ENCODE data around the gene ANAPC2.

The ANAPC2 gene

DNA sequence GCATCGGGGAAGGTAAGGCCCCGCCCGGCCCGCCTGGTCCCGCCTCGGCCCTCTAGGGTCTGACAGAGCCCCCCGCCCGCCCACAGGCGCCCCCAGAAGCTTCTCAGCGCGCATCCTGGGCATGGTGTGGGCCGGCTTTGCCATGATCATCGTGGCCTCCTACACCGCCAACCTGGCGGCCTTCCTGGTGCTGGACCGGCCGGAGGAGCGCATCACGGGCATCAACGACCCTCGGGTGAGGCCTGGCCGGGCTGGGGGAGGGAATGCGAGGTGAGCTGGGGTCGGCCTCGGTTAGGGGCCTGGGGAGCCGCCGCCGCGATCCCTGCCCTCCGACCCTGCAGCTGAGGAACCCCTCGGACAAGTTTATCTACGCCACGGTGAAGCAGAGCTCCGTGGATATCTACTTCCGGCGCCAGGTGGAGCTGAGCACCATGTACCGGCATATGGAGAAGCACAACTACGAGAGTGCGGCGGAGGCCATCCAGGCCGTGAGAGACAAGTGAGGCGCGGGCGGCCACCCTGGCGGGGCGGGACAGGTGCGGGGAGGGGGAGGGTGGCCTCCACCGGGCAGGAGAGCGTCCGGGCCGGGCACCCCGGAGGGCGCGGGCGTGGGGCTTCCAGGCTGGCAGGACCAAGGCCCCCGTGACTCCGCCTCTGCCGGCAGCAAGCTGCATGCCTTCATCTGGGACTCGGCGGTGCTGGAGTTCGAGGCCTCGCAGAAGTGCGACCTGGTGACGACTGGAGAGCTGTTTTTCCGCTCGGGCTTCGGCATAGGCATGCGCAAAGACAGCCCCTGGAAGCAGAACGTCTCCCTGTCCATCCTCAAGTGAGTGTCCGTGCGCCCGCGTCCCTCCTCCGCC, 25.6 kb downstream of the ANAPC2 start:
- H3K4me1 ChIP-seq (ENCODE audit: low read length), result peaks cover 17% of the 10 kb centered on the region
- H3K9me3 ChIP-seq (replicated peaks; ENCODE audit: insufficient read depth, low read length), result no peaks in the 10 kb centered on the region
- no peaks in the 10 kb centered on the region for H3K36me3 ChIP-seq (replicated peaks; ENCODE audit: insufficient read depth, low read length)
- H3K79me2 ChIP-seq (ENCODE audit: low read length), result no peaks in the 10 kb centered on the region
- H3K27me3 ChIP-seq (replicated peaks; ENCODE audit: insufficient read depth, low read length), result peaks cover 79% of the 10 kb centered on the region
- H3K9ac ChIP-seq (ENCODE audit: low read length), result no peak overlapping the region
- TF ChIP-seq EZH2 (optimal IDR thresholded peaks at IDR 0.05; ENCODE audit: low read depth, low read length) (no peak), EZH2phosphoT487 (IDR thresholded peaks at IDR 0.05; ENCODE audit: low read length) (no peak)
- TF ChIP-seq, protein P1, sequence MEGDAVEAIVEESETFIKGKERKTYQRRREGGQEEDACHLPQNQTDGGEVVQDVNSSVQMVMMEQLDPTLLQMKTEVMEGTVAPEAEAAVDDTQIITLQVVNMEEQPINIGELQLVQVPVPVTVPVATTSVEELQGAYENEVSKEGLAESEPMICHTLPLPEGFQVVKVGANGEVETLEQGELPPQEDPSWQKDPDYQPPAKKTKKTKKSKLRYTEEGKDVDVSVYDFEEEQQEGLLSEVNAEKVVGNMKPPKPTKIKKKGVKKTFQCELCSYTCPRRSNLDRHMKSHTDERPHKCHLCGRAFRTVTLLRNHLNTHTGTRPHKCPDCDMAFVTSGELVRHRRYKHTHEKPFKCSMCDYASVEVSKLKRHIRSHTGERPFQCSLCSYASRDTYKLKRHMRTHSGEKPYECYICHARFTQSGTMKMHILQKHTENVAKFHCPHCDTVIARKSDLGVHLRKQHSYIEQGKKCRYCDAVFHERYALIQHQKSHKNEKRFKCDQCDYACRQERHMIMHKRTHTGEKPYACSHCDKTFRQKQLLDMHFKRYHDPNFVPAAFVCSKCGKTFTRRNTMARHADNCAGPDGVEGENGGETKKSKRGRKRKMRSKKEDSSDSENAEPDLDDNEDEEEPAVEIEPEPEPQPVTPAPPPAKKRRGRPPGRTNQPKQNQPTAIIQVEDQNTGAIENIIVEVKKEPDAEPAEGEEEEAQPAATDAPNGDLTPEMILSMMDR (IDR thresholded peaks at IDR 0.05; ENCODE audit: low read length), result no peak
- DNase-seq, result no peak
- no peaks in the 10 kb centered on the region for H3K9me2 ChIP-seq (replicated peaks; ENCODE audit: insufficient read depth, low read length)
- H3K27ac ChIP-seq (ENCODE audit: low read length), result no peak overlapping the region
- H3K4me3 ChIP-seq (ENCODE audit: low read length), result no peak overlapping the region
- no peak overlapping the region for H3K4me2 ChIP-seq (ENCODE audit: low read depth, low read length)
- no peaks in the 10 kb centered on the region for H3F3A ChIP-seq (ENCODE audit: insufficient read depth, low read length)
- H4K20me1 ChIP-seq (ENCODE audit: insufficient read depth, low read length), result no peaks in the 10 kb centered on the region
- H2AFZ ChIP-seq (ENCODE audit: low read length), result no peak overlapping the region

DNA sequence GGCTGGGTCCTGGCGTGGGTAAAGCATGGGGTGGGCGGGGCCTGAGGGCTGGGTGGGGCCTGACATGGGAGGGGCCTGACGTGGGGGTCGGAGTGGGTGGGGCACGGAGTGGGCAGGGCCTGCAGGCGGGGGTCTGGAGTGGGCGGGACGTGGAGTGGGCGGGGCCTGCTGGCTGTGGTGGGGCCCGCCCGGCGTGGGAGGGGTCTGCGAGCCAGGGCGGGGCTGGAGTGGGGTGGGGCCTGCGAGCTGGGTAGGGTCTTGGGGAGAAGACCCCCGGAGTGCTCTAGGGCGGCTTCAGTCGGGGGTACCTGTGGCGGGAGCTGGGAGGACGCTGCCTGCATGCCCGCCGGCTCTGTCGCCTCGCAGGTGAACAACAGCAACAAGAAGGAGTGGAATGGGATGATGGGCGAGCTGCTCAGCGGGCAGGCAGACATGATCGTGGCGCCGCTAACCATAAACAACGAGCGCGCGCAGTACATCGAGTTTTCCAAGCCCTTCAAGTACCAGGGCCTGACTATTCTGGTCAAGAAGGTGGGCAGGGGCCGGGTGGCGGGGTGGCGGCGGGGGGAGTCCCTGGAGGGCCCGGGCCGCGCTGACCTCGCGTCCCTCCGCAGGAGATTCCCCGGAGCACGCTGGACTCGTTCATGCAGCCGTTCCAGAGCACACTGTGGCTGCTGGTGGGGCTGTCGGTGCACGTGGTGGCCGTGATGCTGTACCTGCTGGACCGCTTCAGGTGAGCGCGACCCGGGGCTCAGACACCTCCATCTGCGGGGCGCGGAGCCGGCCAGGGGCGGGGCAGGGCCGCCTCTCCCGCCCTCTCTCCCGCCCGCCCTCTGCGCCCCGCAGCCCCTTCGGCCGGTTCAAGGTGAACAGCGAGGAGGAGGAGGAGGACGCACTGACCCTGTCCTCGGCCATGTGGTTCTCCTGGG, 26.5 kb downstream of the ANAPC2 start:
- Histone ChIP-seq H3K79me2 (ENCODE audit: low read length) (no peaks in the 10 kb centered on the region), H3K27ac (ENCODE audit: low read length) (no peak overlapping the region), H4K20me1 (ENCODE audit: insufficient read depth, low read length) (no peaks in the 10 kb centered on the region), H3K36me3 (replicated peaks; ENCODE audit: insufficient read depth, low read length) (no peaks in the 10 kb centered on the region), H3K4me3 (ENCODE audit: low read length) (no peak overlapping the region), H3K4me2 (ENCODE audit: low read depth, low read length) (no peak overlapping the region), H3K9me3 (replicated peaks; ENCODE audit: insufficient read depth, low read length) (no peaks in the 10 kb centered on the region), H3K27me3 (replicated peaks; ENCODE audit: insufficient read depth, low read length) (peaks cover 74% of the 10 kb centered on the region), H3F3A (ENCODE audit: insufficient read depth, low read length) (no peaks in the 10 kb centered on the region), H3K4me1 (ENCODE audit: low read length) (peaks cover 23% of the 10 kb centered on the region), H3K9ac (ENCODE audit: low read length) (no peak overlapping the region), H2AFZ (ENCODE audit: low read length) (no peak overlapping the region), H3K9me2 (replicated peaks; ENCODE audit: insufficient read depth, low read length) (no peaks in the 10 kb centered on the region)
- DNase-seq, result no peak
- TF ChIP-seq EZH2 (optimal IDR thresholded peaks at IDR 0.05; ENCODE audit: low read depth, low read length) (no peak), EZH2phosphoT487 (IDR thresholded peaks at IDR 0.05; ENCODE audit: low read length) (no peak)
- TF ChIP-seq, protein P1 (IDR thresholded peaks at IDR 0.05; ENCODE audit: low read length), result no peak

DNA sequence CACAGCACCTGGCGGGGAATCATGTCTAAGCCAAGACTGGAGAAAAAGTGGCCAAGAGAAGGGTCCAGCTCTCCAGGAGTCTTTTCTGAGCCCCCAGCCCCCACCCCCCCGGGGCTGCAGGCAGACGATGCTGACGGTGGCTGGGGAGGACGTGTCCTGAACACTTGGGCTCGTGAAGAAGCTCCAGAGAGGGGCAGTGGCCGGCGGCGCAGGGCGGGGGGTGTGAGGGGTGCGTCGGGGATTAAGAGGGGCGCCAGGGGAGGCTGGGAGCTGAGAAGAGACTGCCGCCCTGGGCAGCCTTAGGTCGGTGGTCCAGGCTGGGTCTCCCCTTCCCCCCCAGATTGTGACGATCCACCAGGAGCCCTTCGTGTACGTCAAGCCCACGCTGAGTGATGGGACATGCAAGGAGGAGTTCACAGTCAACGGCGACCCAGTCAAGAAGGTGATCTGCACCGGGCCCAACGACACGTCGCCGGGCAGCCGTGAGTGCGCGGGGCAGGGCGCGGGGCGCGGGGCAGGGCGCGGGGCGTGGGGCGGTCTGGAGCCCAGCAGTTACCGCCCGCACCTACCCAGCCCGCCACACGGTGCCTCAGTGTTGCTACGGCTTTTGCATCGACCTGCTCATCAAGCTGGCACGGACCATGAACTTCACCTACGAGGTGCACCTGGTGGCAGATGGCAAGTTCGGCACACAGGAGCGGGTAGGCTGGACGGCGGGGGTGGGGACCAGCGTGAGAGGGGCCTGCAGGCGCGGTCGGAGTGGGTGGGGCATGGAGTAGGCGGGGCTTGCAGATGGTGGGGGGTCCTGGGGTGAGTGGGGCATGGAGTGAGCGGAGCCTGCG, 27.4 kb downstream of the ANAPC2 start:
- H3K9me3 ChIP-seq (replicated peaks; ENCODE audit: insufficient read depth, low read length), result no peaks in the 10 kb centered on the region
- no peak overlapping the region for H3K27ac ChIP-seq (ENCODE audit: low read length)
- no peak overlapping the region for H3K9ac ChIP-seq (ENCODE audit: low read length)
- H3K4me3 ChIP-seq (ENCODE audit: low read length), result no peak overlapping the region
- H3K9me2 ChIP-seq (replicated peaks; ENCODE audit: insufficient read depth, low read length), result no peaks in the 10 kb centered on the region
- H3K27me3 ChIP-seq (replicated peaks; ENCODE audit: insufficient read depth, low read length), result peaks cover 65% of the 10 kb centered on the region
- H3K36me3 ChIP-seq (replicated peaks; ENCODE audit: insufficient read depth, low read length), result no peaks in the 10 kb centered on the region
- no peaks in the 10 kb centered on the region for H3K79me2 ChIP-seq (ENCODE audit: low read length)
- H3K4me2 ChIP-seq (ENCODE audit: low read depth, low read length), result no peak overlapping the region
- no peak for DNase-seq
- no peaks in the 10 kb centered on the region for H3F3A ChIP-seq (ENCODE audit: insufficient read depth, low read length)
- peaks cover 23% of the 10 kb centered on the region for H3K4me1 ChIP-seq (ENCODE audit: low read length)
- TF ChIP-seq EZH2 (optimal IDR thresholded peaks at IDR 0.05; ENCODE audit: low read depth, low read length) (no peak), EZH2phosphoT487 (IDR thresholded peaks at IDR 0.05; ENCODE audit: low read length) (no peak)
- TF ChIP-seq, protein P1 (IDR thresholded peaks at IDR 0.05; ENCODE audit: low read length), result no peak
- no peak overlapping the region for H2AFZ ChIP-seq (ENCODE audit: low read length)
- H4K20me1 ChIP-seq (ENCODE audit: insufficient read depth, low read length), result no peaks in the 10 kb centered on the region

Measured in MM.1S (cell line).